Central memory CD8-positive, alpha-beta T cell (primary cell): ENCODE measurements around the gene ZSCAN2.
"Not testable (repeated sequence)": the region's sequence is repeated elsewhere in the genome, so short reads cannot be mapped to it uniquely, and the experiment has no call there.

Source experiments
- ATAC-seq: fragments of 150-1000 bp; cut with Tn5 transposase; replicated peaks from 2 replicates; pipeline ENCODE4 v1.10.0; 2022; ENCODE audit warnings: mild to moderate bottlenecking, moderate FRiP score, moderate number of reproducible peaks; ENCODE audit not compliant: poor library complexity, severe bottlenecking; ENCODE audit errors: extremely low read depth
- DNase-seq, 2 donors: peaks; one replicate each; pipeline ENCODE4 v3.0.0; 2021; ENCODE audit warnings: low spot score in 2 of 2
- H3K27ac Mint-ChIP-seq: one replicate; pipeline ENCODE4 v1.8.0; 2022; ENCODE audit warnings: low read depth, mild to moderate bottlenecking, moderate library complexity, mixed read lengths
- H3K27me3 Mint-ChIP-seq: one replicate; pipeline ENCODE4 v1.8.0; 2022; ENCODE audit warnings: mixed read lengths
- H3K36me3 Mint-ChIP-seq: one replicate; pipeline ENCODE4 v1.8.0; 2022; ENCODE audit warnings: mild to moderate bottlenecking, moderate library complexity, mixed read lengths; ENCODE audit not compliant: insufficient read depth
- H3K4me1 Mint-ChIP-seq: one replicate; pipeline ENCODE4 v1.8.0; 2022; ENCODE audit warnings: mixed read lengths
- H3K4me3 Mint-ChIP-seq: one replicate; pipeline ENCODE4 v1.8.0; 2022; ENCODE audit warnings: mild to moderate bottlenecking, moderate library complexity, mixed read lengths
- H3K9me3 Mint-ChIP-seq: one replicate; pipeline ENCODE4 v1.8.0; 2022; ENCODE audit warnings: mixed read lengths

Gene ZSCAN2

DNA sequence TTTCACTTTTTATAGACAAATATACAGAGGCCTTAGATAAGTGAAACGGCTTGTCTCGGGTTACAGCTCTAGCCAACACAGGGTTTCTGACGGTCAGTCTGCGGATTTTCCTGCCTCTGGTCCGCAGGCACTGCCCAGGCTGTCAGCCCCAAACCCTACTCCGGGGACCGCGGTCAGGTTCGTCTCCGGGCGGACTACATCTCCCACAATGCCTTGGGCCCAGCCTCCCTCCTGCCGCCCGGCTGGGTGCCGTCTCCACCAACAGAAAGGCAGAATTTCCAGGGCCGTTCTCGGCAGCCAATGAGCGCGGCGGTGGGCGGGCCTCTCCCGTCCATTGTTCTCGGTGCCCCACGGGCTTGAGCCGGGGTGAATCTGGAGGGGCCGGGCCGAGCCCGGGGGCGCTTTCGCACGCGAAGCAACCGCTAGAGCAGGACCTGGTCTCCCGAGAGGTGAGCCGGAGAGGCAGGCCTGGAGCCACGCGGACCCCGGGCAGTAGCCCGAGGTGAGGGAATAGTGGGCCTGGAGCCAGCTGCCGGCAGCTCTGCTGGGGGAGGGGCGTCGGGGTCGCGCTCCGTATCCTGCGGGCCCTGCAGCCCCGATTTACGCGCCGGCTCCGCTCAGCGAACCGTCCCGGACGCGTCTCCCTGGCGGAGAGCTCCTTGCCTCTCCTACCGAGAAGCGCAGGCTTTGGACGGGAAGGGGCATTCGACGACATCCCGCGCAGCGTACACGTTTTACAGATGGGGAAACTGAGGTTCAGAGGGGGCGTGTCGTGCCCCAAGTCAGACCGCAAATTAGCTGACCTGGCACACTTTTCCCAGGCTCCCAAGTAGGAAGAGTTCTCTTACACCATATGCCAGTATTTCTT, at the start of gene ZSCAN2:
Gene ZSCAN2 (plus strand): TSS at position 323 of the 868 bp plus-strand sequence. CDS start 2,919 bp downstream, outside the sequence.
- Mint-ChIP-seq H3K4me1 (peaks cover 72% of the 10 kb centered on the region), H3K9me3 (no peaks in the 10 kb centered on the region), H3K27ac (peak within 1 kb of the TSS; percentile 82), H3K27me3 (no peaks in the 10 kb centered on the region), H3K4me3 (peak within 1 kb of the TSS; percentile 95), H3K36me3 (peaks cover 2% of the 10 kb centered on the region)
- peak; percentile 96 for ATAC-seq
- DNase-seq, result peak; percentile 86 to 88

DNA sequence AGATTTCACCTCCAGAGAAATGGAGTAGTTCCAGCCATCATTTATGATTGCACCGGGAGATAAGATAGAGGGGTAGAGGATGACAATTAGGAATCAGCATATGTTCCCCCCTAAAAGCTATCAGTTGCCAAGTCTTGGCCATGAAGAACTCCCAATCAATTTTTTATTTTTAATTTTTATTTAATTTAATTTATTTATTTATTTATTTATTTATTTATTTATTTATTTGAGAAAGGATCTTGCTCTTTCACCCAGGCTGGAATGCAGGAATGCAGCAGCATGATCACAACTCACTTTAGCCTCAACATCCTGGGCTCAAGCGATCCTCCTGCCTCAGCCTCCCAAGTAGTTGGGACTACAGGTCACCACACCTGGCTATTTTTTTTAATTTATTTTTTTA, 49.2 kb upstream of the ZSCAN2 start:
- Mint-ChIP-seq H3K36me3 (peaks cover 13% of the 10 kb centered on the region), H3K4me1 (peaks cover 17% of the 10 kb centered on the region)
- not testable (repeated sequence) for H3K4me3 Mint-ChIP-seq, H3K9me3 Mint-ChIP-seq, DNase-seq, H3K27ac Mint-ChIP-seq, ATAC-seq, H3K27me3 Mint-ChIP-seq

DNA sequence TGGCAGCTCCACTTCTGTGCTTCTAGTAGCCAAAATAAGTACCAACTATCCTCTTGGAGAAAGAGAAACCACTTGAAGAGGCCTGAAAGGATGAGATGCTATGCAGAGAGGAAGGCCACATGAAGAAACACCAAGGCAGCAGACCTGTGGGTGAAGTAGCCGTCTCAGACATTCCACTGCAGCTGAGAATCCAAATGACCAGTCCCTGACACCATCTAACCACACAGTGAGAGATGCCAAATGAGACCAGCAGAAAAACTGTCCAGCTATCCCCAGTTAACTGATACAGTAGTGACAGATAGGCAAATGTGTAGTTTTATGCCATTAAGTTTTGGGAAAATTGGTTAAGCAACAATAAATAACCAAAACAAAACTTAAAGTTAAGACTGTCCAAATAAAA, 47.9 kb upstream of the ZSCAN2 start:
- Mint-ChIP-seq H3K4me1 (peaks cover 13% of the 10 kb centered on the region), H3K4me3 (no peak overlapping the region)
- DNase-seq, result no peak

GRCh38 chr15:84556690-84557089, 44.1 kb upstream of the ZSCAN2 start:
- not testable (repeated sequence) for H3K36me3 Mint-ChIP-seq, DNase-seq, H3K4me3 Mint-ChIP-seq, H3K27me3 Mint-ChIP-seq, ATAC-seq, H3K9me3 Mint-ChIP-seq
- Mint-ChIP-seq H3K4me1 (peaks cover 19% of the 10 kb centered on the region), H3K27ac (peak overlapping the region; percentile 19)

More for the DNA sequence above, 47.9 kb upstream of the ZSCAN2 start:
- H3K27me3 Mint-ChIP-seq, result no peaks in the 10 kb centered on the region
- no peak overlapping the region for H3K27ac Mint-ChIP-seq
- ATAC-seq, result no peak
- H3K9me3 Mint-ChIP-seq, result no peaks in the 10 kb centered on the region
- H3K36me3 Mint-ChIP-seq, result peaks cover 9% of the 10 kb centered on the region

- H3K4me3 Mint-ChIP-seq, H3K36me3 Mint-ChIP-seq, H3K27me3 Mint-ChIP-seq, ATAC-seq, H3K27ac Mint-ChIP-seq, DNase-seq, H3K9me3 Mint-ChIP-seq: not testable (repeated sequence)
- H3K4me1 Mint-ChIP-seq, result peaks cover 11% of the 10 kb centered on the region
Observed at GRCh38 chr15:84568021-84568420, 32.8 kb upstream of the ZSCAN2 start.

DNA sequence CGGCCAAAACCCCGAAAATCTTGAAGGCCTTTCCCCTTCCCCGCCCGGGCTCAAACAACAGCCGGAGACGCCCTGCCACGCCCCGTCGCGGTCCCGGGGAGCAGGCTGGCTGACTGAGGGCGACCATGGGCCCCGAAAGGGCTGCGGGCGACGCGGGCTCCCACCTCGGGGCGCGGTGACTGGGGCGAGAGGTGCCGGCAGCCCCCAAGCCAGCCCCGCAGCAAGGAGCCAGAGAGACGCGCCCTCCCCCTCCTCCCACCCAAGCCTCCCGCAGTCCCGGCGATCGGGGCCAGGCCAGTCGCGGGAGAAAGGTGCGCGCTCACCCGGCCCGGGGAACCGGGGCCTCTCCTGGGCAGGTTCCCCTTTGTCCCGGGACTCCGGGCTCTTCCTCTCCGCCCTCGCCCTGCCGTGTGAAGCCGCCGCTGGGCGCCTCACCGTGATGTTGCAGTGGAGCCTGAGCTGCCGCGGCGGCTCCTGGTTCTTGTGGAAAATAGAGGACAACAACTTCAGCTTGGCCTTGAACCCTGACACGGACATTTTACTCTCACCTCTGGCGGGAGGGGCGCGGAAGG, 30.6 kb upstream of the ZSCAN2 start:
- H3K9me3 Mint-ChIP-seq, result no peaks in the 10 kb centered on the region
- H3K4me3 Mint-ChIP-seq, result peak overlapping the region; percentile 85
- ATAC-seq (peak; percentile 55), DNase-seq (peak in 1 of 2 donors; percentile 15)
- H3K27me3 Mint-ChIP-seq, result no peaks in the 10 kb centered on the region
- peak overlapping the region; percentile 86 for H3K27ac Mint-ChIP-seq
- peaks cover 8% of the 10 kb centered on the region for H3K36me3 Mint-ChIP-seq
- H3K4me1 Mint-ChIP-seq, result peaks cover 11% of the 10 kb centered on the region

GRCh38 chr15:84572231-84572630, 28.6 kb upstream of the ZSCAN2 start:
- Mint-ChIP-seq H3K4me1 (peaks cover 11% of the 10 kb centered on the region), H3K27ac (no peak overlapping the region)
- ATAC-seq, result no peak

DNA sequence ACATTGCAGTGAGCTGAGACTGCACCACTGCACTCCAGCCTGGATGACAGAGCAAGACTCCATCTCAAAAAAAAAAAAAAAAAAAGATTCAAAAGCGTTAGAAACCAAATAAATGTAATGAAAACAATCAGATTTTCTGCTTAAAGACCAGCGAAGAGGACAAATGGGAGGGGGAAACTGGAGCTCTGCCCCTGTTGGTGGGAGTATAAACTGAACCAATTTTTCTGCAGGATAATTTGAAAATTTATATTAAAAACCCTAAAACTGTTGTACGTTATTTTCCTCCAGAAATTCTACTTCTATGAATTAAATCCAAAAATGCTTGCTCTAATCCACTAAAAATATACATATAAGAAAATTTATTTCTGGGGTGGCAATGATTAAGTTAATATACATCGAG, 25.3 kb upstream of the ZSCAN2 start:
- ATAC-seq (no peak), DNase-seq (no peak)
- Mint-ChIP-seq H3K9me3 (no peaks in the 10 kb centered on the region), H3K27me3 (no peaks in the 10 kb centered on the region), H3K36me3 (peaks cover 7% of the 10 kb centered on the region), H3K4me3 (no peak overlapping the region), H3K27ac (no peak overlapping the region), H3K4me1 (peaks cover 5% of the 10 kb centered on the region)

More at GRCh38 chr15:84572231-84572630, 28.6 kb upstream of the ZSCAN2 start:
- DNase-seq, result no peak
- Mint-ChIP-seq H3K9me3 (no peaks in the 10 kb centered on the region), H3K27me3 (no peaks in the 10 kb centered on the region), H3K4me3 (no peak overlapping the region), H3K36me3 (peaks cover 9% of the 10 kb centered on the region)

DNA sequence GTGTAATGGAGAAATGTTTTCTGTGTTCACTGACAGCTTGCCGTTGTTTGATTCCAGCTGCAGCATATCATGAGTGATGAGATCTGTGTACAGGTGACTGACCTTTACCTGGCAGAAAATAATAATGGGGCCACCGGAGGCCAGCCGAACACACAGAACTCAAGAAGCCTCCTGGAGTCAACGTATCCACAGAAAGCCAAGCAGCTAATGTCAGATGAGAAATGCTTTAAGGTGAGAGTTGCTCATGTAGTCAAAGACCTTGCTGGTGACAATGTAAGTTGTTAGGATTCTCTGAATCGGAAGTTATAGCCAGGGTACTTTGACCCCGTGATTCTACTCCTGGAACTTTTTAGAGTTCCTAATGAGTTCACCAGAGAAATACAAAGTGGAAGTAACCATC, 22.9 kb upstream of the ZSCAN2 start:
- not testable (repeated sequence) for H3K4me1 Mint-ChIP-seq, ATAC-seq, DNase-seq, H3K27ac Mint-ChIP-seq, H3K36me3 Mint-ChIP-seq, H3K27me3 Mint-ChIP-seq, H3K4me3 Mint-ChIP-seq, H3K9me3 Mint-ChIP-seq

GRCh38 chr15:84579261-84579721, 21.5 kb upstream of the ZSCAN2 start:
- DNase-seq, H3K27ac Mint-ChIP-seq: not testable (repeated sequence)

GRCh38 chr15:84581676-84582428, 19.0 kb upstream of the ZSCAN2 start:
- not testable (repeated sequence) for H3K4me1 Mint-ChIP-seq, H3K27ac Mint-ChIP-seq, H3K4me3 Mint-ChIP-seq, H3K9me3 Mint-ChIP-seq, H3K36me3 Mint-ChIP-seq, H3K27me3 Mint-ChIP-seq, ATAC-seq, DNase-seq

More at GRCh38 chr15:84579261-84579721, 21.5 kb upstream of the ZSCAN2 start:
- H3K9me3 Mint-ChIP-seq, H3K27me3 Mint-ChIP-seq, H3K36me3 Mint-ChIP-seq, ATAC-seq, H3K4me1 Mint-ChIP-seq, H3K4me3 Mint-ChIP-seq: not testable (repeated sequence)

DNA sequence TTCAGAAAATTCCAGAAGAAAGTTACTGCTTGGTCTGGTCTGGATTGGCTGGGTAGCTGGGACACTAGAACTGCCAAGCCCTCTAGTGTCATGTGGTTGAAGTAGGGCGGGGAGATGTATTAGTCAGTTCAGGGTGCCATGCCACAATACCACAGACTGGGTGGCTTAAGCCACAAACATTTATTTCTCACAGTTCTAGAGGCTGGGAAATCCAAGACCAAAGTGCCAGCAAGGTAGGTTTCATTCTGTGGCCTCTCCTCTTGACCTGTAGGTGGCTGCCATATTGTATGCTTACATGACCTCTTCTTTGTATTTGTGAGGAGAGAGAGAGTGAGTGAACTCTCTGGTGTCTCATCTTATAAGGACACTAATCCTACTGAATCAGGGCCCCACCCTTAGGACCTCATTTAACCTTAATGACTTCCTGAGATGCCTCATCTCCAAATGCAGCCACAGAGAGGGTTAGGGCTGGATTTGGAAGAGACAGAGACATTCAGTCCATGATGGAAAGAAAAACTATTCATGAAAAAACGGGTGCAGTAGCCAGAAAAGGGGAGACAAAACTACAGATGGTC, 18.1 kb upstream of the ZSCAN2 start:
- ATAC-seq, result no peak
- Mint-ChIP-seq H3K4me3 (no peak overlapping the region), H3K27me3 (no peaks in the 10 kb centered on the region)

More for the DNA sequence above, 18.1 kb upstream of the ZSCAN2 start:
- DNase-seq, result no peak
- Mint-ChIP-seq H3K36me3 (peaks cover 4% of the 10 kb centered on the region), H3K9me3 (no peaks in the 10 kb centered on the region), H3K27ac (no peak overlapping the region), H3K4me1 (peaks cover 8% of the 10 kb centered on the region)
